HPDE6-E6E7 (cell line): Measurements from ENCODE around the gene KLHL29.

Experiments
- DNase-seq: peaks from one replicate; pipeline ENCODE4 v3.0.0; 2011; ENCODE audit warnings: missing footprints; ENCODE audit errors: extremely low spot score

Gene KLHL29

GRCh38 chr2:23531280-23531679 is 146.3 kb downstream of the KLHL29 start:
- DNase-seq, result no peak

DNA sequence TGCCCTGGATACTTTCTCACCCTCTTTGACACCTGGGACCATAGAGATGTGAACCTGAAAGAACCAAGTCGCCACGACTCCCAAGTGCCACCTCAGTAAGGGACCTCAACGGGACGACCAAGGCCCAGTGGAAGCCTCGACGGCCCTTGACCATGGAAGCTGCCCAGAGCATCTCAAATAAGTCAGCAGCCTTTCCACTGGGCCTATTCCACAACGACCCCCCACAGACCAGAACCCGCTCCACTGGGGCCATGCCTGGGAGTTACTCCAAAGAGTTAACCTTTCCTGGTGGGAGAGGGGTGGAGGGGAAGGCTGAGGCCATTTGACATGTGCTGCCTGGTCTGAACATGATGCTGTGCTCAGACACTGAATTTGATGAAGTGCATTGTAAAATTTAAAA is 146.9 kb downstream of the KLHL29 start:
- no peak for DNase-seq

DNA sequence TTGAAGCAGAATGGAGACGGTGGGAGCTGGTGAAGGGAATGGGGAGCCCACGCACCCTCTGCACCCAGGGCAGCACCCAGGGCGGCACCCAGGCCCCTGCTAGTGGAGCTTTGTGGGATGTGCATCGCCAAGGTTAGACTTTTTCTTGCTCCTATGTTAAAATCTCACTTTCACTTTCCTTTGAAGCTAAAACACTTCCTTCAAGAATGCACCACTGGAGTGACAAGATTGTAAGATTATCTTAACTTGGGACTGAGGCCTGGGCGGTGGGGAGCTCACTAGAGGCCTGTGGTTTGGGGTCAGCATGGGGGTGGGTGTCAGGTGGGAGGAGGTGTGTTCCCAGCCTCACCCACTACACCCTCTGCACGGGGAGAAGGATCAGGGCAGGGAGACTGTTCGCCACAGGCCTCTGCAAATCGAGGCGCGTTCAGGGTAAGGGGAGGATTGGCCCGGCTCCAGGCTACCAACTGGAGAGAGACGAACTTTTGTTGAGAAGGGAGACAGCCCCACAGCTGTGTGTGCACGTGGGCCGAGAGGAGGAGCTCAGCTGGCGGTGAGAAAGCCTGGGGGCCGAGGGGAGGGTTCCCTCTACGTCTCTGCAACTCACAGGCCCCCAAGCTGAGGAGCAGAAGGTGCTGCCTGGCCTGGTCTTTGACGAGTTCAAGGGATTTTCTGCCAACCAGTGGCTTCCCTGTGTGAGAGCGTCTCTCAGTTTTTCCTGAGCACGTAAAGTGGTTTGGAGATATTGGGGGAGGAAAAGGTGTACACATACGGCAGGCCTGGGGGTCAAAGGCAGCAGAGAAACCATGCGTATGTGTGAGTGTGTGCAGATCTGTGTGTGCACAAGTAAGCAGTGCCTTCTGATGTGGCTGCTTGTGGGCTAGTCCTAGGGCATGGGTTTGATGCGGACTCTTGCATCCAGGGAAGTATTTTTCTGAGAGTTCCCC is 147.7 kb downstream of the KLHL29 start:
- no peak for DNase-seq

- no peak for DNase-seq
Measured at GRCh38 chr2:23533338-23533695, 148.3 kb downstream of the KLHL29 start.

GRCh38 chr2:23534771-23535170 is 149.8 kb downstream of the KLHL29 start:
- DNase-seq, result no peak

DNA sequence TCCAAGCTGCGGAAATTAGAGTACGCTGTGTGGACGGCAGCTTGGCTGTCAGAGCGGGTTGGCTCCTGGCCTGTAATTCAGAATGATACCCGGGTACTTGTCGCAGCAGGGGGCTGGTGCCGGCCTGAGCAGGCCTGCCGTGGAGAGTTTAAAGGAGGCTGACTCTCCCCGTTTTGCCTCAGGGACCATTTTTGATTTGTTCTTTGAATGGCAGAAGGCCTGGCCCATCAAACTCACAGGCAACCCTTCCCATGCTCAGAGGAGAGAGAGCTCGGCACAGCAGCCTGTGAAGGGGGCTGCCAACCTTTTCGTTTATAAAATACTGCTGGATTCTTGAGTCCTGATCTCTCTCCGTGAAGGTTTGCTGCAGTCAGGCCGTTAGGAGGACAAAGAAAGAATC is 151.3 kb downstream of the KLHL29 start:
- DNase-seq, result no peak

DNA sequence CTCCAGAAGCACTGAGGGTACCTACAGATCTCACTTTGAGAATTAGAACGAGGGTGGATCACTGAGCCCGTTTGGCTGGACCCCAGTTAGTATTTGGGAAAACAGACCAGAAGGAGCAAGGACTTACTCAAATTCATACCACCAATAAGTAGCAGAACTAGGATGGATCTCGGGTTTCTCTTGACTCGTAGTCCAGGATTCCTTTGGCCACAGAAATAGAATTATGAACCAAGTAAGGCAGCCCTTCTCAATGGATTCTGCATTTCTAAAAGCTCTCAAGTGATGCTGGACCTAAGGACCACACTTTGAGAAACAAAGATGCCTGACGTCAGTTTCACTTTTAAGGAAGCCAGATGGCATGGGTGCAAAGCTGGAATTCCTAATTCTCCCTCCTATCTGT is 153.0 kb downstream of the KLHL29 start:
- no peak for DNase-seq

GRCh38 chr2:23538566-23538965 is 153.6 kb downstream of the KLHL29 start:
- no peak for DNase-seq

DNA sequence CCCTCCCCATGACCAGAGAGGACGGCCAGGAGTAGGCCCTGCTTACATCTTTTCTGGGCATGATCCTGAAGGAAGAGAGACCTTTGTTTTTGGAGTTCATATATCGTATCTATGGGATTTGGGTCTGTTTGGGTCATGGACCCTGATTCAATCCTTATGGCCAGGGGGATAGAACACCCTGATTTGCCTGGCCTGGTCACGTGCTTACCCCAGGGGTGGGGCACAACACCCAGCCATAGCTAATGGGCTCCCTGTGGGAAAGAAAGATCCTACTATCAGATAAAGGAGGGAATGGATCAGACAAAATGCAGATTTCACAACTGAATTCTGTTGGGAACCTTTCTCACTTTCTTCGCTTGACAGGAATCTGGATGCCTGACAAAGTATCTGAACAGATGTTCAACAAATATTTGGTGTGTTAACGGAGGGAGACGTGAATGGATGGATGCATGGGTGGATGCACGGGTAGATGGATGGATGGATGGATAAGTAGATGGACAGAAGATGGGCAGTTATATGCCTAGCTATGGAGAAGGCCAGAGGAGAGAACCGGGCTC is 155.9 kb downstream of the KLHL29 start:
- no peak for DNase-seq

DNA sequence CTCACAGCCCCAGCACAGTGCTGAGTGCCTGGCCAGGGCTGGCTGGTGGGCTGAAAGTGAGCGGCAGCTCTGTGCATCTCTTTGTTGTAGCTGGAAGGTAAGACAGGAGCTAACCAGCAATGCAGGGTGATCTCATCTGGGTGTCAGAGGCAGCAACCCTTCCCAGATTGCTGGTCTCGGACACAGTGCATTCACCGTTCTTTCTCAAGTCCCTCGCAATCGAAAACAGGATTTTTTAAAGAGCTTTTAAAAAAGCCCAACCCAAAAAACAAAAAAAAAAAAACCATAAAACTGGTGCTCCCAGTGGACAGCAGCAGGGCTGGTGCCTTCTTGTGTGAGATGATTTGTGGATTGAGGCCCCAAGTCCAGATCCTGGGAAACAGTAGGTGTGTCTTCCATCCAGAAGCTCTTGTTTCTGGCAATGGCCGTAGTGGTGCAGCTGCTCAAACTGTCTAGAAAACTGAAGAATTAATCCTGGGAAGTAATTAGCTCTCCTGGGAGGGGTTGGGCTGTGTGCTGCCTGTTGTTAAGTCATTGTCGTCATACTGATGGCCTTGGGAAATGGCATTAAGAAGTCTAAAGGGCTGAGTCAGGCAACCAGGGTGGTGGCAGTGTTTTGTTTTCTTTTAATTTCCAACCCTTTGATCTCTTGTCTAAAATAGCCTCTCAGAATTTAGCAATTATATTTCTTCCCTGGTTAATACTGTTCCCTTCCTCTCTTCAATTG is 156.7 kb downstream of the KLHL29 start:
- no peak for DNase-seq

GRCh38 chr2:23542230-23542789 is 157.3 kb downstream of the KLHL29 start:
- DNase-seq, result no peak

GRCh38 chr2:23543302-23543701 is 158.3 kb downstream of the KLHL29 start:
- DNase-seq, result no peak

DNA sequence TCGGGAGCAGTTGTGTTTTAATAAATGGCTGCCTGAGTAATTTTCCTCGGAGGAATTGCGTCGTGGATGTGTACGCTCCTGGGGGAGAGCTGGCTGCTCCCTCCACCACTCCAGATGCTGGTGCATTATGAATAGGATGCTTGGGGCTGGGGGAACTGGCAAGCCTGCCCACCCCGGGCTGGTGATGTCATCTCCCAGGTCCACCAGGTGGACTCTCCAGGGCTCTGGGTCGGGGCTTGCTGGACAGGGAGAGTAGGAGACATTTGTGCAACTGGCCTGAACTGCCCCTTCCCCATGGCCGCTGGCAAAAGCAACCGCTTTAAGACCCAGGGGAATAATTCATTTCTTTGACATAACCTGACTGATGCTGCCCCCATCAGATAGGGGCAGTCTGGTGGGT is 158.7 kb downstream of the KLHL29 start:
- DNase-seq, result no peak

DNA sequence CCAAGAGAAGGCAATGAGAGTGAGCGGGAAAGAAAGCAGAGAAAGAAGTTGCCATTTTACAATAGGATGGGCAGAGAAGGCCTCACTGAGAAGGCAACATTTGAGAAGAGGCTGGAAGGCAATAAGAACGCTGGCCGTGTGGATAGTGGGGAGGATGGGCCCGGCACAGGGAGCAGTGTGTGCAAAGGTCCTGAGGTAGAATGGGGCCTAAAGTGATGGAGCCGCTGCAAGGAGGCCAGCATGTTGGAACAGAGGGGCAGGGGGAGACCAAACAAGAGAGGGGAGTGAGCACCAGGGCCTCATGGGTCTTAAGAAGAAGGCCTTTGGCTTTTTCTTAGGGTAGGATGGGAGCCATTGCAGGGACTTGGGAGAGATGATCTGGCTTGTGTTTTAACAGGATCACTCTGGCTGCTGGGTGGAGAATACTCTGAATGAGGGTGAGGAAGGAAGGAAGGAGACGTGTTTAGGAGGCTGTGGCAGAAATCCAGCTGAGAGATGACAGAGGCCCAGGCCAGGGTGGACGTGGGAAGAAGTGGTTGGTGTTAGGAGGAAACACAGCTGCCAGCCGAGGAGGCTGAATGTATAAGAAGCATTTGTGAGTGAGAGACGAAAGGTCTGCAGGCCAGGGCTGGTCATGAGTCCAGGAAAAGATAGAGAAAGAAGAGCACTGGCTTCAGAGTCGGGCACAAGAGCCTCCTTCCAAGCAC is 159.8 kb downstream of the KLHL29 start:
- no peak for DNase-seq

GRCh38 chr2:23545396-23545795 is 160.4 kb downstream of the KLHL29 start:
- no peak for DNase-seq

GRCh38 chr2:23545811-23546210 is 160.8 kb downstream of the KLHL29 start:
- DNase-seq, result no peak

DNA sequence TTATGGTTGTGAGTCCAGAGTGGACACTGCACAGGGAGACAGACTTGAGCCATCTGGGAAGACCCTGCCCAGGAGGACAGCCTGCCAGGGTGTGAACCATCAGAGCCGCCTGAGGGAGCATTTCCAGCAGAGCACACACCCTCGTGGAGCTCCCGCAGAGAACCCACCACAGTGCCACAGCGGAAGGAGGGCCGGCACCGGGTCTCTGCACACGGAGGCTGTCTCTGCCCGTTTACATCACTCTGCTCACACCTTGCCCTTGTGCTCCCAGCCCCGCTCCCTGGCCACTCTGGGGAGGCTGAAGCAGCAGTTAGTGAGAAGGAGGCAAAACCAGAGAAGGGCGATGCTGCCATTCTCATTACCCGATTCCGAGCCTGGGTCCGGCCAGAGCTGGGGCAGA is 161.9 kb downstream of the KLHL29 start:
- no peak for DNase-seq

- no peak for DNase-seq
Measured at GRCh38 chr2:23547725-23548124, 162.7 kb downstream of the KLHL29 start.

GRCh38 chr2:23548143-23548769 is 163.3 kb downstream of the KLHL29 start:
- DNase-seq, result no peak

DNA sequence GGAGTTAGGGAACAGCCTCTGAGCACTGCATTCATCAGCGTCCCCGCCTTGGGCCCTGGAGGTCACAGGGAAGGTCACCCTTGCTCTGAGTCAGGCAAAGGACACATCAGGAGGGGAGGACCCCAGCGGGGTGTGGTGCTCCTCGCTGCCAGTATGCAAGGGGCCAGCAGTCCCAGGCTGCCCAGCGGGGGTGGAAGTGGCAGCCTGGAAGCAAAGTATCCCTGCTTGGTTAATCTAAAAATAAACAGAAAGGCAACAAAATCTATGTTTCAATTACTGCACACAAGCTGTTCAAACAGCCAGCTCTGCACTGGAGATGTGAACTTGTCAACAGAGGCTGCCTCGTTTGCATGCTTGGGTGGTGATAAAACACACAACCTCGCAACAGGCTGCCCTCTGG is 164.1 kb downstream of the KLHL29 start:
- no peak for DNase-seq

DNA sequence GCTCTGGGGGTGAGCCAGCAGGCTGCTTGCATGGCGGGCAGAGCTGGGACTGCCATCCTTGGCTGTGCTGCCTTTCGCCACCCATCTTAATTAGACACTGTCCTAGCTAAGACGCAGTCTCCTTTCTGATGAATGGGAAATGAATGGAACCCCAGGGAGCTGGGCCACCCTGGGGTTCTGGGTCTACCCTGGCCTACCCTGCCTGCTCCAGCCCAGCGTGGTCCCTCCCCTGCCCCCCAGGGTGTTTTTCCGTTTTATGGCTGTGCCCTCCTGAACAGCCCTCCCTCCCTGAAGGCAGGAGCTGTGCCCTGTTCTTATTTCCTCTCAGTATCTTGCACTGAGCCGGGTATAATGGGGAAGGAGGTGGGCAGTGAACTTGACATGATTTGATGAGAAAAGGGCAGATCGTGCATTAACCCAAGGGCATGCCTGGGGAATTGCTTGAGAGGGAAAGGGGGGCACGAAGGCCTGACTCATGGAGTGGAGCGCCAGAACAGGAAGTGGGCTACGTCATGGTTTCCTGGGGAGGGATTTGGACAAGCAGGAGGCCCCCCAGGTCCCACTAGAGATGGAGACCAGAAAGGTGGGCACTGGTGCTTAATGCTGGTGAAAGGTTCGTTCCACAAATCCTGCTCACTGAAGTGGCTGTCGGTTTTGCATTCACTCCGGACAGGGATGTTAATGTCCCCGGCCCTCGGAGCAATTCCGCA is 165.0 kb downstream of the KLHL29 start:
- no peak for DNase-seq
